HG02973 (cell line): Measurements from ENCODE around the gene ITPKB.
"Not testable (repeated sequence)": the region's sequence is repeated elsewhere in the genome, so short reads cannot be mapped to it uniquely, and the experiment has no call there.

Experiments used
- ATAC-seq: cut with Tn5 transposase; IDR thresholded peaks from one replicate; pipeline ENCODE4 v1.9.1; 2021; ENCODE audit warnings: moderate library complexity; ENCODE audit not compliant: unreplicated experiment

ITPKB gene

GRCh38 chr1:226641671-226642231 lies 97.3 kb downstream of the ITPKB start:
- ATAC-seq: no peak

- no peak for ATAC-seq
These were observed 98.6 kb downstream of the ITPKB start for GRCh38 chr1:226640321-226641136.

- ATAC-seq: no peak
These were observed 99.4 kb downstream of the ITPKB start for GRCh38 chr1:226639631-226640061.

GRCh38 chr1:226639206-226639605 lies 99.9 kb downstream of the ITPKB start:
- not testable (repeated sequence) for ATAC-seq

GRCh38 chr1:226638608-226639007 lies 100.5 kb downstream of the ITPKB start:
- ATAC-seq: no peak

GRCh38 chr1:226638001-226638601 lies 101.0 kb downstream of the ITPKB start:
- no peak for ATAC-seq

GRCh38 chr1:226637147-226637935 lies 101.7 kb downstream of the ITPKB start:
- no peak for ATAC-seq

- no peak for ATAC-seq
These were observed 102.3 kb downstream of the ITPKB start for GRCh38 chr1:226636847-226637096.

- no peak for ATAC-seq
These were observed 103.6 kb downstream of the ITPKB start for GRCh38 chr1:226635456-226635941.

GRCh38 chr1:226634611-226635246 lies 104.4 kb downstream of the ITPKB start:
- no peak for ATAC-seq

- peak; percentile 74 for ATAC-seq
These were observed 104.9 kb downstream of the ITPKB start for GRCh38 chr1:226634166-226634588.

- peak; percentile 21 for ATAC-seq
These were observed 105.4 kb downstream of the ITPKB start for GRCh38 chr1:226633541-226634165.

- no peak for ATAC-seq
These were observed 106.1 kb downstream of the ITPKB start for GRCh38 chr1:226632922-226633351.

- ATAC-seq: no peak
These were observed 106.8 kb downstream of the ITPKB start for GRCh38 chr1:226632169-226632879.

GRCh38 chr1:226631229-226632000 lies 107.7 kb downstream of the ITPKB start:
- ATAC-seq: no peak

GRCh38 chr1:226630592-226630991 lies 108.5 kb downstream of the ITPKB start:
- no peak for ATAC-seq

GRCh38 chr1:226629896-226630550 lies 109.1 kb downstream of the ITPKB start:
- no peak for ATAC-seq

- no peak for ATAC-seq
These were observed 109.7 kb downstream of the ITPKB start for GRCh38 chr1:226629210-226629895.
